ENCODE data around the gene NSUN4.
"Not testable (repeated sequence)": the region's sequence is repeated elsewhere in the genome, so short reads cannot be mapped to it uniquely, and the experiment has no call there.

Gene NSUN4

DNA sequence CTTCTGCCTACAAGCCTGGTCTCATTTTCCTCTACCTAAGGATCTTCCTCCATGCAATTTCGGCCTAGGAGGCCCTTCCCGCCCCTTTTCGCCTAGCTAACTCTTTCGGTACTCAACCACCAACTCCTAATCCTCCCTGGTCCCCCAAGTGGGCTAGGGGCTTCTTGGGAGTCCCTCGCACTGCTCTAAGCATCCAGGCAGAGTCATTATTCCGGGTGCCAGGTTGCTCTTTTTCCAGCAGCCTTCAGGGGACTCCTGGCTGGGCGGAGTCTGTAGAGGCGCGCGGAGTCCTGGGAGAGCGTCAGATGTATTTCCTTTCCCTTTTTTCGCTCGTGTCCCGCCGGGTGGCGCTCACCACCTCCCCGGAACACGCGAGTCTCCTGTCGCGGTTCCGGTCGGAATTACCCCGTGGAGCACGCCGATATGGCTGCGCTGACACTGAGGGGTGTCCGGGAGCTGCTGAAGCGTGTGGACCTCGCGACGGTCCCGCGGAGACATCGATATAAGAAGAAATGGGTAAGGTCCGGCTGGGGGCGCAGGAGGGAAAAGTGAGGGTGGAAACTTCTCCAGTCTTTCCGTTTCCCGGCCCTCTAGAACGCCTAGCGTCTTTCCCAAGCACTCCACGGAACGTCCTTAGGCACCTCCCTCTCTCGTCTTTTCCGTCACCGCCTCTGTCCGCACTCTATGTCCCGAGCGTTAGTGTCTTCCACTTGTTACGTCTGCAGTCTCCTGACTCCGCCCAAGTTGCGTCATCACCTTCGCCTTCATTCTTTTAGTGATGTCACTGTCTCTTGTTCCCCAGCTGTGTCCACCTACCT lies at the start of gene NSUN4:
Gene NSUN4 (plus strand): TSS at position 404 of the 818 bp plus-strand sequence. CDS start 20 bp downstream, at position 424.
- DNase-seq: peak; percentile 90

DNA sequence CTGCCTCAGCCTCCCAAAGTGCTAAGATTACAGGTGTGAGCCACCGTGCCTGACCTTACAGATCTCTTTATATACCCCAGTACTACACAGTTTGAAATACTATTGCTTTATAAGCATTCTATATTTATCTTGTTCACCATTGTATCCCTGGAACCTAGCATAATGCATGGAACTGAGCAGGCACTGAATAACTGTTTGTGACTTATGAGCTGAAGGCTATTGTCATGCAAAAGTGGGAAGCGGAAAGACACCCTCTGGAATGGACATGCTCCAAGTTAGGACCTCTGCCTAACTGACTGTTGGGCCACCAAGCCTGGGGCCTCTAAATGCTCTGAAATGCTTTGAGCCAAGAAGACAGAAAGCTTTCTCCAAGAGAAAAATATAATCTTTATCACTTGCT lies 45.3 kb upstream of the NSUN4 start:
- no peak for DNase-seq

DNA sequence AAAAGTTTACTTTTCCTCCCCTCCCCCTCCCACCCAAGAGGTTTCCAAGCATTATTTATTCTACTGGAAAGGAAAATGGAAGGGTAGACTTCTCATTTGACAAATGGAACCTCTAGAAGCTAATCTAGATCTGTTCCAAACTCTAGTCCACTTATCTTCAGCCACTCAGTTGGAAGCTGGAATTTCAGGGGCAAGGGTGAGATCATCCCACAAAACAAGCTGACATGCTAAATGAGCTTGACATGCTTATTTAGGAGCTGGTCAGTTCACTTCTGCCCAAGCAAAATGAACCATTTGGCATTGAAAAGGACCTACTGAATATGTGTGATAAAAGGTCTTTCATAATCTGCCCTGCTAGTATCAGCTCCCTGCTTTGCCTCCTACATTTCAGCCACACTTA lies 42.2 kb upstream of the NSUN4 start:
- DNase-seq: no peak

DNA sequence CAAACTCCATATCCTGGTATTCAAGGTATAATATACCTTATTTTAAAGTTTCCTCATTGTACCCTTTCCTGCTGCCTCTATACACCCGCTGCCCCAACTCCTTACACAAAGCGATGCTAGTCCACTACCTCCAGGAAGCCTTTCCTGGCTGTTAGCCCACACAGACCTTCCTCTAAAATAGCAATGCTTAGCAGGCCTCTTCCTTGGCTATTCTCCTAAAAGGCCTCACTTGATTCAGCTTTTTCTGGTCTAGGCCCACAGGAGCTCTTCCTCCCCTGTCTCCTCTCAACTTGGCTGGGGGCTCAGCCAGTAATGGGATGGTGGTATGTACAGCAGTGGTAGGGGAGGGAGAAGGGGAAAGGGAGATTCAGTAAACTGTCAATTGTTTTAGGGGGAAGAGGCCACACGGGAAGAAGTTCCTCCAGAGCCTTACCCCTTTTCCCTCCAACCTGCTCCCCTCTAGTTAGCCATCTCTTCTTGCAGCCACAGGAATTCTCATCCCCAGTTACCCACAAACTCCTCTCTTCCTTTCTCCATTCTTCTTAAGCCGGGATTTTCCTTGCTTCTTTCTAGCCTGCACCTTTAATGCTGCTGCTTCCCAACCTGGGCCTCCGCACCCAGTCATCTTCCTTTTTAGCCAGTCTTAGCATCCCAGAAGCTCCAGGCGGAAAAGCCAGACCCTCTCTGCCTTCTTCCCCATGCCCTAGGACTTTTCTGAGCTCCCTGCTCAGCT lies 39.8 kb upstream of the NSUN4 start:
- DNase-seq: no peak

DNA sequence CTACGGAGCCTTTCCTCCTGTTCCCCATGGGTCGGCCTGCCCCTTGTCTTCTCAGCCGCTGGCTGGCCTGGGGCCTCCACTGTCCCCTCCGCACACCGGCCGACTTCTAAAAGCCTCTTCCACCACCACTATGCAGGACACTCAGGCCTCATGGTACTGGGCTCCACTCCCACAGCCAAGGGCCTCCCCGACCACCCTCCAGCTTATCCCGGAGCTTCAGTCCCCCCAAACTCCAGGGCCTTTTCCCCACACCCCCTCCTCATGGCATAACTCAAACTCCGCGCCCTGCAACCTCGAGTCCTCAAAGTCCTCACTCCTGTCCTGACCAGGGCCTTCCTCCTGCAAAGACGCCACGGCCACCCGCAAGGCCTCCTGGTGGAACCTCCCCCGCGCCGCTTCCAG lies 39.2 kb upstream of the NSUN4 start:
- no peak for DNase-seq

DNA sequence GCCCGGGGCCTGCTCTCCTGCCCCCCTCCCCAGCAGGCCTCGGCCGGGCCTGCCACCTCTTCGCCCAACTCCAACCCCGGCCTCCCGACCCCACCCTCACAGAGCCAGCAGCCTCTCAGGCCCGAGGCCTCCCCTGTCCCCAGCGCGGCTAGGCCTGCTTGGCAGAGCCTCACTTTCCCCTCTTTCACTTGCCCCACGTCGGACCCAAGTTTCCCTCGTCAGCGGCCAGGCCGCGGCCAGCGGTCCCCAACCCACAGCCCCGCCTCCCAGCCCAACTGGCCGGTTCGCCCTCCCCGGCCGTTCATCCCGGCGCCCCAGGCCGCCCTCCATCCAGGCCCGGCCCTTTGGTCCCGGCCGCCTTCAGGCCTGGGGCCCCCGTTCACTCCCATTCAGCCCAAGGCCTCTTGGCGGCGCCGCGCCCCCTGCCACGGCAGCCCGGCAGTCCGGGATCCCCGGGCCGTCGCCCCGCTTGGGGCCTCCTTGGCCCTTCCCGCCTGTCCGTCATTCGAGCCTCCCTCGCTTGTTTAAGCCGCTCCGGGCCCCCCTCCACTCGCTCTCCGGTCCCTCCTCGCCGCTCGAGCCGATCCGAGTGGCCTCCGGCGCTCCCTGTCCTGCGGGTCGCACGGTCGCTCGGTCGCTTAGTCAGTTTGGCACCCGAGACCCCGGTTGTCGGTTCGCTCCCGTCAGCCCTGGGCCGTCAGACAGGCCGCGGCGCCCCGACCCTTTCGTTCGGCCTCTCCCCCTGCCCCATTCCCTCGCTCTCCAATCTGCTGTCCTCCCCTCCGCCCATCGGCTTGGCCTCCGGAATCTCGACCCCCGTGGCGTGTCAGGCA lies 38.6 kb upstream of the NSUN4 start:
- DNase-seq: peak; percentile 60

DNA sequence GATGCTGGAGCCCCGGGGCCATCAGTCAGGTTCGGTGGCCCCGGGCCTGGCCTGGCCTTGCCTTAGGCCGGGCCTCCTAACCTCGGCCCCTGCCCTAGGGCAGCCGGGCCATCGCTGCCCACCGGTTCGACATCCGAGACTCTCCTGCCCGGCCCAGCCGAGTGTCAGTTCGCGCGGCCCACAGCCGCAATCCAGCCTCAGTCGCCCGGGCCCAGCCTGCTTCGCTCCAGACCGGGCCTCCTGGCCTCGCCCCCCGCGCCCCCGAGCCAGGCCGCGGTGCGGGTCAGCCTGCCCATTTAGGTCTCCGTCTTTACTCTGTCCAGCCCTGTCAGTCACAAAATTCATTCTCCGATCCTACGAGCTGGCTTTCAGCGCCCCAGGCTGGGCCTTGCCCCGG lies 38.0 kb upstream of the NSUN4 start:
- DNase-seq: no peak

DNA sequence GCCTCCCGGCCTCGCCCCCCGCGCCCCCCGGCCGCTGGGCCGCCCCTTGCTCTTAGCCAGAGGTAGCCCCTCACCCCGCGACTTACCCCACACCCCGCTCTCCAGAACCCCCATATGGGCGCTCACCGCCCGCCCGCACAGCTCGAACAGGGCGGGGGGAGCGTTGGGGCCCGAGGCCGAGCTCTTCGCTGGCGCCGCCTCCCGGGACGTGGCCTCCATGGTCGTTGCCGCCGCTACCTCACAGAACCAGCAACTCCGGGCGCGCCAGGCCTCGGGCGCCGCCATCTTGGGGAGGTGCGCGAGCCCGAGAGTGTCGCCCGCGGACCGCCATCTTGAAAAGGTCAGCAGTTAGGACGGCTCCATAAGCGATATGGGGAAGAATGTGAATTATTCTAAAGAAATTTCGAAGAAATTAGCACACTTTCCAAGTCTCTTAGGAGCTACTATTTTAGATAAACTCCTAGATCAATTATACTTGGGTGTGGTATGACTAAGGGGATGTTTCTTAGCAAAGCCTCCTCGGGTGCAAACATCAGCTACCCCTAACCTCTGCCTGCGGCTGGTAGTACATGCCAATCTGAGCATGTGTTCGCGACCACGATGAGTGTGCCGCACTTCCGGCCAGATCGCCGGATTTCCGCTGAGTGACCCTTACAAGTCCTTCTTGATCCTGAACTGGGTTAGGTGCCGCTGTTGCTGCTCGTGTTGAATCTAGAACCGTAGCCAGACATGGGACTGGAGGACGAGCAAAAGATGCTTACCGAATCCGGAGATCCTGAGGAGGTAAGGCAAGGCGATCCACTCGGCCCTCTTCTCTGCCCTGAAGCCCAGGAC lies 37.4 kb upstream of the NSUN4 start, which contains the start of the genes LRRC41 and UQCRH:
Gene LRRC41 (minus strand): TSS at position 579 of the 834 bp plus-strand sequence. CDS start 294 bp downstream, at position 285.
Gene UQCRH (plus strand): TSS at position 661 of the 834 bp plus-strand sequence. CDS start 69 bp downstream, at position 730.
- peak; percentile 95 for DNase-seq

DNA sequence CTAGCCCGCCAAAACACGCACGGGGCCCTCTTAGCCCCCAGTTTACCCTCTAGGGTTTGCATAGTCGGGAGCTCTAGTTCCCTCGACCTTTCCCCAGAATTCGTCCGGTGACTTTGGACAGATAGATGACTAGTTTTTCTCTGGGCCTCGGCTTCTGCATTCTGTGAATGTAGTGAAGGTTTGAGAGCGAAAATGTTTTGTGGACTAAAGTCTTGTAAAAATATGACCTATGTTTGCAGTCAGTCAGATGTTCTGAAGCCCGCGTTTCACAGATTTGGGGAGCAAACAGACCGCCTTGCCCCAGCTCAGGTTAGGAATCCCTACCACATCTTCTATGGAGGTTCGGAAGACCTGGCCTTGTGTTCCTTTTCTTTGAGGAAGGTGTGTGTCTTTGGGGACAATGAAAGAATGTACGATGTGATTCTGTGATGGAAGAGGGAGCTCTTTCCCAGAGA lies 36.7 kb upstream of the NSUN4 start:
- no peak for DNase-seq

DNA sequence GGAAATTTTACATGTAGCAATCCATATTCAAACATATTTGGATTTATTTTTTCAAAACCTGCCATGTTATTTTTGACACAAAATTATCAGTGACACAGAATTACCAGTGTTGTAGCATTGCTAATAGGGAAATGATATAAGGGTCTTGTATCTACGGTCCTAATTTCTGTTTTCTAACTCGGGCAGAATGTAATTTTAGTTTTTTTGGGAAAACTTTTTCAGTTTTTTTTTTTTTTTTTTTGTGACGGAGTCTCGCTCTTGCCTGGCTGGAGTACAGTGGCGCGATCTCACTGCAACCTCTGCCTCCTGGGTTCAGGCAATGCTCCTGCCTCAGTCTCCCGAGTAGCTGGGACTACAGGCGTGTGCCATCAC lies 34.5 kb upstream of the NSUN4 start:
- no peak for DNase-seq

DNA sequence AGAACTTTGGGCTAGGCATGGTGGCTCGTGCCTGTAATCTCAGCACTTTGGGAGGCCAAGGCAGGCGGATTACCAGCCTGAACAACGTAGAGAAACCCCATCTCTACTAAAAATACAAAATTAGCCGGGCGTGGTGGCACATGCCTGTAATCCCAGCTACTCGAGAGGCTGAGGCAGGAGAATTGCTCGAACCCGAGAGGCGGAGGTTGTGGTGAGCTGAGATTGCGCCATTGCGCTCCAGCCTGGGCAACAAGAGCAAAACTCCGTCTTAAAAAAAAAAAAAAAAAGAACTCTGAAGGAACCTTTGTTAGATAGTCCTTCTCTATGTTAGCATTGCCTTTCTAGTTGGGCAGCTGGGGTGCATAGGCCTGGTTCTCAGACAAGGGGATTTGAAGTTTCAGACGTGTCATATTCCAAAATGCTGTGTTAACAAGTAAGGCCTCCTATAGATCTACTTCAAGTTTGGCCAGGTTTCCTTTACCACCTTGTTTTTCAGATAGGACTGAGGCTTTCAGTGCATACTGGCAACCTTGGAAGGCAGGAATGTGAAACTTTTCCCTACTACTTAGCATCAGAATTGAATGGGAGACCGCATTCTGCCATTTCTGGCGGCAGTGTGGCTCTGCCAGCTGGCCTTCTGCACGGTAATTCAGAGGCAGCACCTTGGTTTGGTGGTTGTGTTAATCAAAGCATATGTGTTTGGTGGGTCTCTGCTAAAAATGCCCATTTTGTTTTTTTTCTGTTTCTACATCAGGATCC lies 31.0 kb upstream of the NSUN4 start:
- no peak for DNase-seq

DNA sequence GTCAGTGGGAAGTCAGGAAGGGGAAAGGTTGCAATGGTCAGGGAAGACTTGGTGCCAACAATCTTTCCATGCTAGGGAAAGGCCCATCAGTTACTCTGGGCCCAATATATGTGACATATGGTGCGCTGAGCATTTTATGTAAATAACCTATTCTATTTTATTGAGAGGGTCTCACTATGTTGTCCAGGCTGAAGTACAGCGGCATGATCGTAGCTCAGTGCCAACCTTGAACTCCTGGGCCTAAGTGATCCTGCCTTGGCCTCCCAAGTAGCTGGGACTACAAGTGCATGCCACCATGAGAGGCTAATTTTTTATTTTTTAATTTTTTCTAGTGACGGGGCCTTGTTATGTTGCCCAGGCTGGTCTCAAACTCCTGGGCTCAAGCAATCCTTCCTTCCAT lies 30.3 kb upstream of the NSUN4 start:
- no peak for DNase-seq

DNA sequence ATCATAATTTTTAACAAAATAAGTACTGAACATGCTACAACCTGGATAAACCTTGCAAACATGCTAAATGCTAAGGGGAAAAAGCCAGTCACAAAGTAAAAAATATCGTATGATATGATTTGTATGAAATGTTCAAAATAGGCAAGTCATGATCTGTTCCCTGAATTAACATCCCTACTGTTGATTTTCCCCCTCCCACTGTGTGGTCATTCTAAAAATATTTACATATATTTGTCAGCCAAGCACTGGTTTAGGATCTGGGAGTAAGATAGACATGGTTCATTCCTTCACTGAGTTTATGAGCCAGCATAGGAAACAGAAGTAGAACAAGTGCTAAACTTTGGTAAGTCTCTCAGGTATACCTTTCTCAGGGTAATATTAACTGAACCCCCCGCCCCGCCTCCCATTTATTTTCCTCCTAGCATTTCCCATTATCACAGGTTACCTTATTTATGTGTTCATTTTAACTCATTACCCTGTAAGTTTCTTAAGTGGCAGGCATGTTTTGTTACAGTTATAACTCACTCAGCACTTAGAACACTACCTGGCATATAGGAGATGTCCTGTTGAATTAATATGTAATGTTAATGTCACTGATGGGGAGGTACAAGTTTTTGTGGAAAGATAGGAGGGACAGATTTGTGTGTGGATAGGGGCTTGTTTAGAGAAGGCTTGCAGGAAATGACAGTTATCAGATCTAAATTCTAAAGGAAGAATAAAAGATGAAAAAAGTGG lies 24.8 kb upstream of the NSUN4 start:
- no peak for DNase-seq

DNA sequence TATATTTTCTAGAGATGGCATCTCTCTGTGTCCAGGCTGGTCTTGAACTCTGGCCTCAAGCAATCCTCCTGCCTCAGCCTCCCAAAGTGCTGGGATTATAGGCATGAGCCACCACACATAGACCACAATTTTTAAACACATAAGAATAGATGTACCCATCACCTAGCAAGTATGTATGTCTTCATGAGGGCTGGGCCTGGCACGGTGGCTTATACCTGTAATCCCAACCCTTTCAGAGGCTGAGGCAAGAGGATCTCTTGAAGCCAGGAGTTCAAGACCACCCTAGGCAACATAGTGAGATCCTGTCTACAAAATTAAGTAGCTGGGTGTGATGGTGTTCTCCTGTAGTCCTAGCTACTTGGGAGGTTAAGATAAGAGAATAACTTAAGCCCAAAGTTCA lies 23.3 kb upstream of the NSUN4 start:
- DNase-seq: no peak

DNA sequence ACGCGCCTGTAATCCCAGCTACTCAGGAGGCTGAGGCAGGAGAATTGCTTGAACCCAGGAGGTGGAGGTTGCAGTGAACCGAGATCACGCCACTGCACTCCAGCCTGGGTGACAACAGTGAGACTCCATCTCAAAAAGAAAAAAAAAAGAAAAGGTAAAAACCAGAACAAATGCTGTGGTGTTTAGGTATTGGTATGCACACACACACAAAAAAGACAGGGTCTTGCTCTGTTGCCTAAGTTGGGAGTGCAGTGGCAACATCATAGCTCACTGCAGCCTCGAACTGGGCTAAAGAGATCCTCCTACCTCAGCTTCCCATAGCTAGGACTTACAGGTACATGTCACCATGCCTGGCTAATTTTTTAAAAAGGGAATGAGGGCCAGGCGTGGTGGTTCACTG lies 21.3 kb upstream of the NSUN4 start:
- not testable (repeated sequence) for DNase-seq

DNA sequence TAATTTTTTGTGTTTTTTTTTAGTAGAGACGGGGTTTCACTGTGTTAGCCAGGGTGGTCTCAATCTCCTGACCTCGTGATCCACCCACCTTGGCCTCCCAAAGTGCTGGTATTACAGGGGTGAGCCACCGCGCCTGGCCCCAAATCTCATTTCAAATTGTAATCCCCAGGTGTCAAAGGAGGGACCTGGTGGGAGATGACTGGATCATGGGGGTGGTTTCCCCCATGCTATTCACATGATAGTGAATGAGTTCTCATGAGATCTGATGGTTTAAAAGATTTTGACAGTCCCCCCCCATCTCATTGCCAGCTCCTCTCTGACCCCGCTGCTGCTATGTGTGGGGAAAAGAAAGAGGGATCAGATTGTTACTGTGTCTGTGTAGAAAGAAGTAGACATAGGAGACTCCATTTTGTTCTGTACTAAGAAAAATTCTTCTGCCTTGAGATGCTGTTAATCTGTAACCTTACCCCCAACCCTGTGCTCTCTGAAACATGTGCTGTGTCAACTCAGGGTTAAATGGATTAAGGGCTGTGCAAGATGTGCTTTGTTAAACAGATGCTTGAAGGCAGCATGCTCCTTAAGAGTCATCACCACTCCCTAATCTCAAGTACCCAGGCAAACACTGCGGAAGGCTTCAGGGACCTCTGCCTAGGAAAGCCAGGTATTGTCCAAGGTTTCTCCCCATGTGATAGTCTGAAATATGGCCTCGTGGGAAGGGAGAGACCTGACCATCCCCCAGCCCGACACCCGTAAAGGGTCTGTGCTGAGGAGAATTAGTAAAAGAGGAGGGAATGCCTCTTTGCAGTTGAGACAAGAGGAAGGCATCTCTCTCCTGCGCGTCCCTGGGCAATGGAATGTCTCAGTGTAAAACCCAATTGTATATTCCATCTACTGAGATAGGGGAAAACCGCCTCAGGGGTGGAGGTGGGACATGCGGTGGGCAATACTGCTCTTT lies 20.4 kb upstream of the NSUN4 start:
- not testable (repeated sequence) for DNase-seq

DNA sequence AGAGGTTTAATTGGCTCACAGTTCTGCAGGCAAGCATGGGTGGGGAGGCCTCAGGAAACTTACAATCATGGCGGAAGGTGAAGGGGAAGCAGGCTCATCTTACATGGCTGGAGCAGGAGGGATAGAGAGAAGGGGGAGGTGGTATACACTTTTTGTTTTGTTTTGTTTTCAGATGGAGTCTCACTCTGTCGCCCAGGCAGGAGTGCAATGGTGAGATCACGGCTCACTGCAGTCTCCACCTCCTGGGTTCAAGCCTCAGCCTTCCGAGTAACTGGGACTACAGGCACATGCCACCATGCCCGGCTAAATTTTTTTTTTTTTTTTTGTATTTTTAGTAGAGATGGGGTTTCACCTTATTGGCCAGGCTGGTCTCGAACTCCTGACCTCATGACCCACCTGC lies 18.4 kb upstream of the NSUN4 start:
- DNase-seq: not testable (repeated sequence)

DNA sequence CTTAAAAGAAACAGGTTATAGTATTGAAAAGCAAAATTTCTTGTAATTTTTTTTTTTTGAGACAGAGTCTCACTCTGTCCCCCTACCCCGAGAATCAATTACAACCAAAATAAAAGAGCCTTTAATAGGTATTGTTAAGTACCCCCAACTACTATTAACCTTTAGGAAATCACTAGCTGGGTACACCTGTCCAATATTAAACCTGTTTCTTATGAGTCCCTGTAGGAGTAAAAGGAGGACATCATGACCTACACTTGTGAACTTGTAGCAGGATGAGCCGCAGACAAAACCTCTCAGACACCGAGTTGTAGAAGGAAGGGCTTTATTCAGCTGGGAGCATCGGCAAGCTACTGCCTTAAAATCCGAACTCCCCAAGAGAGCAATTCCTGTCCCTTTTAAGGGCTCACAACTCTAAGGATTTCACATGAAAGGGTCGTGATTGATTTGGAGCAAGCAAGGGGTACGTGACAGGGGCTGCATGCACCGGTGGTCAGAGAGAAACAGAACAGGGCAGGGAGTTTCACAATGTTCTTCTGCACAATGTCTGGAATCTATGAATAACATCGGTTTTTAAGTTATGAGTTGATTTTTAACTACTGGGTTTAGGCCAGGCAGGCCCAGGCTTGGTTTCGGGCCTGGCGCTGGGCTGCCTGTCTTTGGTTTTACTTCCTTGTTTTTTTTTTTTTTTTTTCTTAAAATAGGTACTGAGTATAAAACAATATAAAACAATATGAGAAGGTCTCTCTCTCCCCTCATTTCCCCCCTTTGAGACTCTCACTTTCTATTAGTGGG lies 15.1 kb upstream of the NSUN4 start:
- DNase-seq: not testable (repeated sequence)
